Trophoblast cell (in vitro differentiated cells and primary cell): ENCODE measurements around the gene CZIB.

Experiments
- DNase-seq, 2 donors: peaks; one replicate each; pipeline ENCODE4 v3.0.0-alpha.2; 2016
- H2AFZ ChIP-seq: 2 replicates; pipeline ENCODE4 v1.6.1; 2013; ENCODE audit warnings: low read length, moderate library complexity, mild to moderate bottlenecking; ENCODE audit not compliant: insufficient read depth, poor library complexity
- H2AK5ac ChIP-seq: 2 replicates; pipeline ENCODE4 v1.6.1; 2013; ENCODE audit warnings: mild to moderate bottlenecking, low read length
- H2BK120ac ChIP-seq: 2 replicates; pipeline ENCODE4 v1.6.1; 2013; ENCODE audit warnings: low read length, mild to moderate bottlenecking, moderate library complexity; ENCODE audit not compliant: insufficient read depth, poor library complexity
- H2BK12ac ChIP-seq: 2 replicates; pipeline ENCODE4 v1.6.1; 2013; ENCODE audit warnings: mild to moderate bottlenecking, low read length, moderate library complexity
- H2BK5ac ChIP-seq: 2 replicates; pipeline ENCODE4 v1.6.1; 2013; ENCODE audit warnings: low read length, low read depth, moderate library complexity, mild to moderate bottlenecking; ENCODE audit not compliant: poor library complexity
- H3K14ac ChIP-seq: 2 replicates; pipeline ENCODE4 v1.6.1; 2013; ENCODE audit warnings: mild to moderate bottlenecking, low read length
- H3K18ac ChIP-seq: 2 replicates; pipeline ENCODE4 v1.6.1; 2013; ENCODE audit warnings: mild to moderate bottlenecking, low read length
- H3K23ac ChIP-seq: 2 replicates; pipeline ENCODE4 v1.6.1; 2013; ENCODE audit warnings: low read length
- H3K27ac ChIP-seq: 2 replicates; pipeline ENCODE4 v1.5.1; 2013; ENCODE audit warnings: low read depth, mild to moderate bottlenecking, inconsistent platforms, low read length, moderate library complexity
- H3K27me3 ChIP-seq: 2 replicates; pipeline ENCODE4 v1.6.1; 2013; ENCODE audit warnings: inconsistent platforms, mild to moderate bottlenecking, low read length, moderate library complexity; ENCODE audit not compliant: insufficient read depth
- H3K36me3 ChIP-seq, 2 experiments: 1 replicate in 1 of 2; 2 replicates in 1 of 2; pipeline ENCODE4 v1.6.1; 2013; ENCODE audit warnings: low read length in 2 of 2, mild to moderate bottlenecking in 2 of 2, moderate library complexity in 1 of 2; ENCODE audit not compliant: insufficient read depth in 2 of 2, control insufficient read depth in 1 of 2
- H3K4ac ChIP-seq: 2 replicates; pipeline ENCODE4 v1.6.1; 2013; ENCODE audit warnings: low read depth, mild to moderate bottlenecking, low read length, moderate library complexity
- H3K4me1 ChIP-seq, 2 experiments: 1 replicate in 1 of 2; 2 replicates in 1 of 2; pipeline ENCODE4 v1.6.1; 2013; ENCODE audit warnings: low read length in 2 of 2, mild to moderate bottlenecking in 2 of 2, moderate library complexity in 1 of 2; ENCODE audit not compliant: insufficient read depth in 2 of 2, control insufficient read depth in 1 of 2
- H3K4me2 ChIP-seq: 2 replicates; pipeline ENCODE4 v1.6.1; 2013; ENCODE audit warnings: inconsistent platforms, mild to moderate bottlenecking, low read length, moderate library complexity
- H3K4me3 ChIP-seq: 2 replicates; pipeline ENCODE4 v1.5.1; 2013; ENCODE audit warnings: mild to moderate bottlenecking, low read depth, low read length, inconsistent platforms
- H3K79me1 ChIP-seq: one replicate; pipeline ENCODE4 v1.6.1; 2013; ENCODE audit warnings: low read length
- H3K79me2 ChIP-seq: 2 replicates; pipeline ENCODE4 v1.6.1; 2013; ENCODE audit warnings: low read length, mild to moderate bottlenecking; ENCODE audit not compliant: control insufficient read depth, insufficient read depth, poor library complexity
- H3K9ac ChIP-seq: 2 replicates; pipeline ENCODE4 v1.6.1; 2013; ENCODE audit warnings: mild to moderate bottlenecking, low read length
- H3K9me3 ChIP-seq: 2 replicates; pipeline ENCODE4 v1.6.1; 2013; ENCODE audit warnings: low read depth, mild to moderate bottlenecking, control low read depth, inconsistent platforms, low read length; ENCODE audit not compliant: insufficient read depth
- H4K12ac ChIP-seq: 2 replicates; pipeline ENCODE4 v1.6.1; 2013; ENCODE audit warnings: low read depth, mild to moderate bottlenecking, low read length, moderate library complexity
- H4K8ac ChIP-seq: 2 replicates; pipeline ENCODE4 v1.6.1; 2013; ENCODE audit warnings: low read depth, mild to moderate bottlenecking, low read length, moderate library complexity
- H4K91ac ChIP-seq: one replicate; pipeline ENCODE4 v1.6.1; 2013; ENCODE audit warnings: low read depth, mild to moderate bottlenecking, low read length, moderate library complexity
- WGBS: extraction: QIAGEN DNeasy Blood & Tissue Kit; methylation state at CpG from one replicate; pipeline ENCODE4 v1.1.7; 2013; ENCODE audit warnings: missing lambda C conversion rate; ENCODE audit not compliant: insufficient read length, insufficient coverage; ENCODE audit errors: extremely low coverage; 5-methylcytosine and 5-hydroxymethylcytosine counted together

Gene CZIB

GRCh38 chr1:53183095-53183990, 37.1 kb downstream of the CZIB start:
- H3K4ac ChIP-seq, result no peak overlapping the region
- H3K18ac ChIP-seq, result no peak overlapping the region
- no peaks in the 10 kb centered on the region for H3K79me1 ChIP-seq
- no peaks in the 10 kb centered on the region for H3K79me2 ChIP-seq
- H3K14ac ChIP-seq, result no peak overlapping the region
- no peak overlapping the region for H4K91ac ChIP-seq
- no peak overlapping the region for H2BK5ac ChIP-seq
- no peak overlapping the region for H2AK5ac ChIP-seq
- H3K4me3 ChIP-seq, result no peak overlapping the region
- no peak overlapping the region for H3K23ac ChIP-seq
- H4K8ac ChIP-seq, result no peak overlapping the region
- WGBS, result no CpG with 5 or more reads among the region's 6 CpGs
- H3K27me3 ChIP-seq, result no peaks in the 10 kb centered on the region
- no peaks in the 10 kb centered on the region for H3K9me3 ChIP-seq
- DNase-seq, result peak in 1 of 2 donors; percentile 4
- no peaks in the 10 kb centered on the region for H3K36me3 ChIP-seq
- H4K12ac ChIP-seq, result no peak overlapping the region
- no peak overlapping the region for H2AFZ ChIP-seq
- peaks cover 0 to 2% of the 10 kb centered on the region in 2 experiments for H3K4me1 ChIP-seq
- H3K4me2 ChIP-seq, result no peak overlapping the region
- no peak overlapping the region for H2BK12ac ChIP-seq
- H3K9ac ChIP-seq, result no peak overlapping the region
- no peak overlapping the region for H3K27ac ChIP-seq
- no peak overlapping the region for H2BK120ac ChIP-seq

DNA sequence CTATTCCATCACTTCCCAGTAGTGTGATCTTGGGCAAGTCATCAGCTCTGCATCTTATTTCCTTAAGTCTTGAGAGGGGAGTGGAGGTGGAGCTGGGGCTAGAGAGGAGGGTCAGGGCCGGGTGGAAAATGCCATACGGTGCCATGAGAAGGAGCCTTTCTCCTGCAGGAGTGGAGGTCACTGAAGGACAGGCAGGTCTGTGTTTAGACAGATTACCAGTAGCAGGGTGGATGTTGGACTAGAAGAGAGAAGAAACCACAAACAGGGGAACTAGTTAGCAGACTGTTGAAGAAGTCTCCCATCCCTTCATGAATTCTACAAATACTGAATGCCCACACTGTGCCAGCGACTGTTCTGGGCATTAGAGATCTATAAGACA, 37.7 kb downstream of the CZIB start:
- Histone ChIP-seq H3K14ac (no peak overlapping the region), H3K9me3 (no peaks in the 10 kb centered on the region), H4K91ac (no peak overlapping the region), H3K79me2 (no peaks in the 10 kb centered on the region), H3K27ac (no peak overlapping the region), H3K9ac (no peak overlapping the region), H4K12ac (no peak overlapping the region), H3K18ac (no peak overlapping the region), H3K4me2 (no peak overlapping the region), H2AK5ac (no peak overlapping the region), H3K4me3 (no peak overlapping the region), H3K4ac (no peak overlapping the region), H2BK5ac (no peak overlapping the region), H4K8ac (no peak overlapping the region), H2BK120ac (no peak overlapping the region), H2AFZ (no peak overlapping the region), H3K23ac (no peak overlapping the region), H3K27me3 (no peaks in the 10 kb centered on the region), H3K4me1 (peaks cover 0 to 2% of the 10 kb centered on the region in 2 experiments), H3K36me3 (no peaks in the 10 kb centered on the region), H2BK12ac (no peak overlapping the region), H3K79me1 (no peaks in the 10 kb centered on the region)
- DNase-seq, result no peak
- WGBS, result no CpG with 5 or more reads among the region's 3 CpGs

- Histone ChIP-seq H3K79me2 (no peaks in the 10 kb centered on the region), H3K9ac (no peak overlapping the region), H3K9me3 (no peaks in the 10 kb centered on the region), H3K27ac (no peak overlapping the region), H3K4me1 (peaks cover 0 to 2% of the 10 kb centered on the region in 2 experiments), H3K14ac (no peak overlapping the region), H2AK5ac (peak overlapping the region; percentile 77), H4K8ac (no peak overlapping the region), H3K36me3 (no peaks in the 10 kb centered on the region), H2BK12ac (no peak overlapping the region), H3K4ac (no peak overlapping the region), H2BK5ac (no peak overlapping the region), H3K23ac (no peak overlapping the region), H3K18ac (no peak overlapping the region), H3K27me3 (no peaks in the 10 kb centered on the region), H4K91ac (no peak overlapping the region), H3K79me1 (no peaks in the 10 kb centered on the region), H2AFZ (no peak overlapping the region), H3K4me3 (no peak overlapping the region), H2BK120ac (no peak overlapping the region), H4K12ac (no peak overlapping the region), H3K4me2 (no peak overlapping the region)
- DNase-seq, result peak; percentile 80 to 96
- WGBS, result no CpG with 5 or more reads among the region's 16 CpGs
Observed at GRCh38 chr1:53182111-53182593, 38.3 kb downstream of the CZIB start.

DNA sequence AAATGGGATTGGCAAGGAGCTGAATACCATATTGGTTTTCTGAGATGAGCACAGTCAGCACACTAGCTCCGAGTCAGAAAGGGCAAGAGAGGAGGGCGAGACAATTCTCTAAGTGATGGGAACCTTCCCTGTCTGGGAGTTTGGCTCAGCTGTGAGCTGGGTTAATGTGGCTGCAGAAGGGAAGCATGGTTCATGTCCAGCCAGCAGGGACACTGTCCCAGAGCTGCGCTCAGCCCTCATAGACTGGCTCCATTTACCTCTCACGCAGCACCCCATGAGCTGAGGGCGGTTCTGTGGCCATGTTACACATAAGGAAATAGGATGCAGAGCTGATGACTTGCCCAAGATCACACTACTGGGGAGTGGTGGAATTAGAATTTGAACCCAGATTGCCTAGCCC, 39.5 kb downstream of the CZIB start:
- Histone ChIP-seq H4K8ac (no peak overlapping the region), H3K27me3 (no peaks in the 10 kb centered on the region), H3K4me1 (peaks cover 0 to 2% of the 10 kb centered on the region in 2 experiments), H3K9ac (no peak overlapping the region), H3K27ac (no peak overlapping the region), H3K23ac (no peak overlapping the region), H2BK12ac (no peak overlapping the region), H3K4me3 (no peak overlapping the region), H4K91ac (no peak overlapping the region), H3K79me2 (no peaks in the 10 kb centered on the region), H3K4ac (no peak overlapping the region), H3K36me3 (no peaks in the 10 kb centered on the region), H3K4me2 (no peak overlapping the region), H3K79me1 (no peaks in the 10 kb centered on the region), H2BK120ac (no peak overlapping the region), H2AFZ (no peak overlapping the region), H4K12ac (no peak overlapping the region), H2BK5ac (no peak overlapping the region), H3K9me3 (no peaks in the 10 kb centered on the region), H2AK5ac (no peak overlapping the region), H3K14ac (no peak overlapping the region), H3K18ac (no peak overlapping the region)
- no peak for DNase-seq
- WGBS, result no CpG with 5 or more reads among the region's 5 CpGs
